Endothelial cell (in vitro differentiated cells): ENCODE results near the gene MILR1. TPM values are rescaled to one million over a fixed set of nuclear protein-coding genes. Genes with fewer than 3 reads are reported as not detected.
"Not testable (repeated sequence)": the region's sequence is repeated elsewhere in the genome, so short reads cannot be mapped to it uniquely, and the experiment has no call there.

Experiments
- DNase-seq: peaks from one replicate; pipeline ENCODE4 v3.0.0; 2021; ENCODE audit warnings: low spot score
- H3K27ac Mint-ChIP-seq: one replicate; pipeline ENCODE4 v1.8.0; 2021; ENCODE audit warnings: mixed read lengths, inconsistent platforms; ENCODE audit not compliant: unreplicated experiment
- H3K27me3 Mint-ChIP-seq: one replicate; pipeline ENCODE4 v1.8.0; 2021; ENCODE audit warnings: mild to moderate bottlenecking, moderate library complexity, mixed read lengths, inconsistent platforms; ENCODE audit not compliant: unreplicated experiment
- H3K36me3 Mint-ChIP-seq: one replicate; pipeline ENCODE4 v1.8.0; 2021; ENCODE audit warnings: mild to moderate bottlenecking, low read depth, mixed read lengths, inconsistent platforms; ENCODE audit not compliant: unreplicated experiment
- H3K4me1 Mint-ChIP-seq: one replicate; pipeline ENCODE4 v1.8.0; 2021; ENCODE audit warnings: mild to moderate bottlenecking, mixed read lengths, inconsistent platforms; ENCODE audit not compliant: unreplicated experiment
- H3K4me3 Mint-ChIP-seq: one replicate; pipeline ENCODE4 v1.8.0; 2021; ENCODE audit warnings: mild to moderate bottlenecking, mixed read lengths, inconsistent platforms; ENCODE audit not compliant: unreplicated experiment
- H3K9me3 Mint-ChIP-seq: one replicate; pipeline ENCODE4 v1.8.0; 2021; ENCODE audit warnings: mixed read lengths, inconsistent platforms; ENCODE audit not compliant: unreplicated experiment
- total RNA-seq: library from RNA; stranded (reverse); fragmentation: NEBNext Ultra II Directional; extraction: Animal tissue kit (Norgen Biotek cat#: 25700); gene quantifications from one replicate; pipeline ENCODE4 v1.2.1, GENCODE V29; 2021; ENCODE audit not compliant: unreplicated experiment
- TF ChIP-seq, protein P1 (sequence below): fragments of 200-600 bp; sonication (generic); IDR thresholded peaks from one replicate; pipeline ENCODE4 v1.5.0; 2021; ENCODE audit warnings: antibody characterized with exemption; ENCODE audit not compliant: unreplicated experiment

The MILR1 gene
- total RNA-seq, 1 donor from 2014 or later = 1.6 TPM

DNA sequence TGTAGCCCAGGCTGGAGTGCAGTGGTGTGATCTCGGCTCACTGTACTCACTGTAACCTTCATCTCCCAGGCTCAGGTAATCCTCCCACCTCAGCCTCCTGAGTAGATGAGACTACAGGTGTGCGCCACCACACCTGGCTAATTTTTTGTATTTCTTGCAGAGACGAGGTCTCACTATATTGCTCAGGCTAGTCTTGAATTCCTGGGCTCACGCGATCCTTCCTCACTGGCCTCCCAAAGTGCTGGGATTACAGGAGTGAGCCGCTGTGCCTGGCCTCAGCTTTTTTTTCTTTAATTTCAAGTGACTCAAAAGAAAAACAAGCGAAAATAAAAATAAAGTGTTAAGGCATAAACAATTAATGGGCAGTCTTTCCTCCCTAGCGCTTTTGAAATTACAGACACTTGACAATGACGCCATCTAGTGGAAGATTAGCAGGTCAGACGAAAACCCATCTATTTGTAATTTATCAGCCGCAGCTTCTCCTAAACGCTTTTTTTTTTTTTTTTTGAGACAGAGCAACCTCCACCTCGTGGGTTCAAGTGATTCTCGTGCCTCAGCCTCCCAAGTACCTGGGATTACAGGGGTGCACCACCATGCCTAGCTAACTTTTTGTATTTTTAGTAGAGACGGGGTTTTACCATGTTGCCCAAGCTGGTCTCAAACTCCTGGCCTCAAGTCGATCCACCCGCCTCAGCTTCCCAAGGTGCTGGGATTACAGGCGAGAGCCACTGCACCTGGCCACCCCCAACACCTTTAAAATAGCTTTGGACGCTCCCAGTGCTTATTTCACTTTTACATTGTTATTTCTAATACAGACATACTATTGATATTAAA, 30.2 kb upstream of the MILR1 start:
- Mint-ChIP-seq H3K27me3 (no peaks in the 10 kb centered on the region), H3K27ac (no peak overlapping the region), H3K4me3 (no peak overlapping the region), H3K4me1 (peaks cover 2% of the 10 kb centered on the region), H3K9me3 (no peaks in the 10 kb centered on the region), H3K36me3 (peaks cover 1% of the 10 kb centered on the region)
- TF ChIP-seq, protein P1, sequence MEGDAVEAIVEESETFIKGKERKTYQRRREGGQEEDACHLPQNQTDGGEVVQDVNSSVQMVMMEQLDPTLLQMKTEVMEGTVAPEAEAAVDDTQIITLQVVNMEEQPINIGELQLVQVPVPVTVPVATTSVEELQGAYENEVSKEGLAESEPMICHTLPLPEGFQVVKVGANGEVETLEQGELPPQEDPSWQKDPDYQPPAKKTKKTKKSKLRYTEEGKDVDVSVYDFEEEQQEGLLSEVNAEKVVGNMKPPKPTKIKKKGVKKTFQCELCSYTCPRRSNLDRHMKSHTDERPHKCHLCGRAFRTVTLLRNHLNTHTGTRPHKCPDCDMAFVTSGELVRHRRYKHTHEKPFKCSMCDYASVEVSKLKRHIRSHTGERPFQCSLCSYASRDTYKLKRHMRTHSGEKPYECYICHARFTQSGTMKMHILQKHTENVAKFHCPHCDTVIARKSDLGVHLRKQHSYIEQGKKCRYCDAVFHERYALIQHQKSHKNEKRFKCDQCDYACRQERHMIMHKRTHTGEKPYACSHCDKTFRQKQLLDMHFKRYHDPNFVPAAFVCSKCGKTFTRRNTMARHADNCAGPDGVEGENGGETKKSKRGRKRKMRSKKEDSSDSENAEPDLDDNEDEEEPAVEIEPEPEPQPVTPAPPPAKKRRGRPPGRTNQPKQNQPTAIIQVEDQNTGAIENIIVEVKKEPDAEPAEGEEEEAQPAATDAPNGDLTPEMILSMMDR = peak; percentile 92
- no peak for DNase-seq

GRCh38 chr17:64420143-64420670, 28.7 kb upstream of the MILR1 start:
- TF ChIP-seq, protein P1 = peak; percentile 77
- Mint-ChIP-seq H3K4me3 (no peak overlapping the region), H3K27me3 (no peaks in the 10 kb centered on the region), H3K36me3 (no peaks in the 10 kb centered on the region), H3K4me1 (no peaks in the 10 kb centered on the region), H3K9me3 (no peaks in the 10 kb centered on the region), H3K27ac (no peak overlapping the region)
- peak; percentile 30 for DNase-seq

- not testable (repeated sequence) for DNase-seq, H3K4me1 Mint-ChIP-seq, H3K36me3 Mint-ChIP-seq, H3K27ac Mint-ChIP-seq, H3K4me3 Mint-ChIP-seq, H3K27me3 Mint-ChIP-seq, H3K9me3 Mint-ChIP-seq
These were observed 26.8 kb upstream of the MILR1 start for GRCh38 chr17:64422121-64422520.

GRCh38 chr17:64423881-64424280, 25.0 kb upstream of the MILR1 start:
- no peaks in the 10 kb centered on the region for H3K27me3 Mint-ChIP-seq
- no peak overlapping the region for H3K27ac Mint-ChIP-seq
- H3K4me3 Mint-ChIP-seq = no peak overlapping the region
- TF ChIP-seq, protein P1 = no peak
- no peaks in the 10 kb centered on the region for H3K36me3 Mint-ChIP-seq
- no peak for DNase-seq
- peaks cover 7% of the 10 kb centered on the region for H3K4me1 Mint-ChIP-seq
- no peaks in the 10 kb centered on the region for H3K9me3 Mint-ChIP-seq

DNA sequence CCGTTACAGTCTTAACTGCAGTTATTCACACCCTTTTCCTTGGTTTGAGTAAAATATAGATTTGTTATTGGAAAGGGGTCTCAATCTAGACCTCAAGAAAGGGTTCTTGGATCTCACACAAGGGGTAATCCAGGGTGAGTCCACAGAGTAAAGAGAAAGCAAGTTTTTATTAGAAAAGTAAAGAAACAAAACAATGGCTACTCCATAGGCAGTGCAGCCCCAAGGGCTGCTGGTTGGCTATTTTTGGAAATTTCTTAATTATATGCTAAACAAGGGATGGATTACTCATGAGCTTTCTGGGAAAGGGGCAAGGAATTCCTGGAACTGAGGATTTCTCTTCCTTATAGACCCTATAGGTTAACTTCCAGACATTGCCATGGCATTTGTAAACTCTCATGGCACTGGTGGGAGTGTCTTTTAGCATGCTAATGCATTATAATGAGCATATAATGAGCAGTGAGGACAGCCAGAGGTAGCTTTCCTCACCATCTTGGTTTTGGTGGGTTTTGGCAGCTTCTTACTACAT, 24.5 kb upstream of the MILR1 start:
- no peak overlapping the region for H3K27ac Mint-ChIP-seq
- no peak for DNase-seq
- no peaks in the 10 kb centered on the region for H3K27me3 Mint-ChIP-seq
- TF ChIP-seq, protein P1 = no peak
- peaks cover 7% of the 10 kb centered on the region for H3K4me1 Mint-ChIP-seq
- H3K9me3 Mint-ChIP-seq = no peaks in the 10 kb centered on the region
- no peak overlapping the region for H3K4me3 Mint-ChIP-seq
- H3K36me3 Mint-ChIP-seq = no peaks in the 10 kb centered on the region
